HEK293 (cell line): ENCODE data around the gene SLC35F6.
A peak's percentile ranks its signal among the peaks of the same experiment; 100 is the strongest.

Experiments
- CTCF ChIA-PET: fragments of 350-600 bp; formaldehyde crosslinking; extraction: SDS; loops from one replicate; lab custom pipeline; 2021; ENCODE audit warnings: antibody characterized with exemption; lab: Yijun Ruan, JAX
- POLR2A ChIA-PET: fragments of 300-600 bp; formaldehyde crosslinking; extraction: SDS; loops from one replicate; lab custom pipeline; 2020; ENCODE audit warnings: antibody characterized with exemption, inconsistent platforms; lab: Yijun Ruan, JAX
- H3K27ac ChIP-seq: fragments of 200-500 bp; sonication (Bioruptor generic); 2 replicates; pipeline ENCODE4 v1.5.1; 2014; ENCODE audit warnings: low read depth, low read length, control low read depth, inconsistent platforms; ENCODE audit errors: extremely low read depth
- H3K36me3 ChIP-seq, 2 experiments: fragments of 200-500 bp in 1 of 2; sonication (Bioruptor generic) in 1 of 2; 1 replicate in 1 of 2; 2 replicates in 1 of 2; pipeline ENCODE4 v1.5.1; 2014 to 2017; ENCODE audit warnings: inconsistent platforms in 2 of 2, low read length in 2 of 2; ENCODE audit not compliant: control insufficient read depth in 2 of 2, insufficient read depth in 1 of 2
- H3K4me1 ChIP-seq: fragments of 200-500 bp; sonication (Bioruptor generic); 2 replicates; pipeline ENCODE4 v1.5.1; 2014; ENCODE audit warnings: mild to moderate bottlenecking, low read length, inconsistent platforms; ENCODE audit not compliant: control insufficient read depth, insufficient read depth
- H3K4me3 ChIP-seq: 2 replicates; pipeline ENCODE4 v1.5.1; 2011; ENCODE audit warnings: low read depth, mild to moderate bottlenecking, control low read depth, low read length, moderate library complexity
- H3K9me3 ChIP-seq: fragments of 200-500 bp; sonication (Bioruptor generic); 2 replicates; pipeline ENCODE4 v1.5.1; 2014; ENCODE audit warnings: low read depth, low read length, inconsistent platforms; ENCODE audit not compliant: control insufficient read depth, insufficient read depth
- CTCF ChIP-seq: fragments of 450-650 bp; formaldehyde crosslinking; IDR thresholded peaks from 2 replicates; pipeline ENCODE4 v1.5.1; 2016; ENCODE audit warnings: missing biosample characterization, missing genetic modification characterization
- GLI4 ChIP-seq: fragments of 450-650 bp; formaldehyde crosslinking; IDR thresholded peaks from 2 replicates; pipeline ENCODE4 v1.5.1; 2016; ENCODE audit warnings: missing biosample characterization, missing genetic modification characterization
- GLIS1 ChIP-seq: fragments of 450-650 bp; formaldehyde crosslinking; IDR thresholded peaks from 2 replicates; pipeline ENCODE4 v1.5.1; 2016; ENCODE audit warnings: missing biosample characterization, missing genetic modification characterization
- HIC1 ChIP-seq: fragments of 450-650 bp; formaldehyde crosslinking; IDR thresholded peaks from 2 replicates; pipeline ENCODE4 v1.5.1; 2016; ENCODE audit warnings: missing biosample characterization, missing genetic modification characterization
- HOXD13 ChIP-seq: sonication (generic); formaldehyde crosslinking; IDR thresholded peaks from 2 replicates; pipeline ENCODE4 v1.8.0; 2022; ENCODE audit warnings: missing genetic modification reagents, borderline replicate concordance
- KLF8 ChIP-seq: fragments of 450-650 bp; formaldehyde crosslinking; IDR thresholded peaks from 2 replicates; pipeline ENCODE4 v1.5.1; 2016; ENCODE audit warnings: missing biosample characterization, missing genetic modification characterization
- PBX3 ChIP-seq: sonication (generic); formaldehyde crosslinking; IDR thresholded peaks from 2 replicates; pipeline ENCODE4 v1.8.1; 2022; ENCODE audit warnings: mild to moderate bottlenecking, moderate library complexity, missing genetic modification reagents
- SP3 ChIP-seq: fragments of 450-650 bp; formaldehyde crosslinking; IDR thresholded peaks from 2 replicates; pipeline ENCODE4 v1.5.1; 2016; ENCODE audit warnings: missing biosample characterization, missing genetic modification characterization
- TCF7L2 ChIP-seq: IDR thresholded peaks from 2 replicates; pipeline ENCODE4 v1.6.1; 2011; ENCODE audit warnings: low read depth, mild to moderate bottlenecking, inconsistent platforms, low read length, moderate library complexity, borderline replicate concordance
- ZBTB17 ChIP-seq: fragments of 450-650 bp; formaldehyde crosslinking; IDR thresholded peaks from 2 replicates; pipeline ENCODE4 v1.5.1; 2016; ENCODE audit warnings: missing biosample characterization, missing genetic modification characterization
- ZNF140 ChIP-seq: fragments of 450-650 bp; formaldehyde crosslinking; IDR thresholded peaks from 2 replicates; pipeline ENCODE4 v1.5.1; 2016; ENCODE audit warnings: missing biosample characterization, missing genetic modification characterization
- ZNF16 ChIP-seq: fragments of 450-650 bp; formaldehyde crosslinking; IDR thresholded peaks from 2 replicates; pipeline ENCODE4 v1.5.1; 2016; ENCODE audit warnings: low read depth, missing biosample characterization, missing genetic modification characterization
- ZNF211 ChIP-seq: fragments of 450-650 bp; formaldehyde crosslinking; IDR thresholded peaks from 2 replicates; pipeline ENCODE4 v1.5.1; 2016; ENCODE audit warnings: low read depth, missing biosample characterization, missing genetic modification characterization
- ZNF221 ChIP-seq: fragments of 450-650 bp; formaldehyde crosslinking; IDR thresholded peaks from 2 replicates; pipeline ENCODE4 v1.5.1; 2017; ENCODE audit warnings: missing biosample characterization, missing genetic modification characterization, borderline replicate concordance
- ZNF571 ChIP-seq: fragments of 450-650 bp; formaldehyde crosslinking; IDR thresholded peaks from 2 replicates; pipeline ENCODE4 v1.5.0; 2017; ENCODE audit warnings: missing biosample characterization, missing genetic modification characterization
- ZNF624 ChIP-seq: fragments of 450-650 bp; formaldehyde crosslinking; IDR thresholded peaks from 2 replicates; pipeline ENCODE4 v1.5.1; 2017; ENCODE audit warnings: missing biosample characterization, missing genetic modification characterization
- ZNF670 ChIP-seq: fragments of 450-650 bp; formaldehyde crosslinking; IDR thresholded peaks from 2 replicates; pipeline ENCODE4 v1.5.1; 2016; ENCODE audit warnings: missing biosample characterization, missing genetic modification characterization, low read depth
- ZNF747 ChIP-seq: fragments of 450-650 bp; formaldehyde crosslinking; IDR thresholded peaks from 2 replicates; pipeline ENCODE4 v1.5.1; 2016; ENCODE audit warnings: missing biosample characterization, missing genetic modification characterization
- ZNF76 ChIP-seq: fragments of 450-650 bp; formaldehyde crosslinking; IDR thresholded peaks from 2 replicates; pipeline ENCODE4; 2016; ENCODE audit warnings: low read depth, missing biosample characterization, missing genetic modification characterization, borderline replicate concordance
- ZSCAN16 ChIP-seq: fragments of 450-650 bp; formaldehyde crosslinking; IDR thresholded peaks from 2 replicates; pipeline ENCODE4 v1.5.1; 2016; ENCODE audit warnings: missing biosample characterization, missing genetic modification characterization
- TF ChIP-seq, protein P1 (sequence below): fragments of 450-650 bp; formaldehyde crosslinking; IDR thresholded peaks from 2 replicates; pipeline ENCODE4 v1.5.1; 2016; ENCODE audit warnings: missing biosample characterization, missing genetic modification characterization, borderline replicate concordance
- TF ChIP-seq, protein P2 (sequence below): fragments of 450-650 bp; formaldehyde crosslinking; IDR thresholded peaks from 2 replicates; pipeline ENCODE4 v1.5.1; 2017; ENCODE audit warnings: missing biosample characterization, mild to moderate bottlenecking, missing genetic modification characterization, moderate library complexity
- TF ChIP-seq, protein P3 (sequence below): fragments of 450-650 bp; formaldehyde crosslinking; IDR thresholded peaks from 2 replicates; pipeline ENCODE4 v1.5.1; 2016; ENCODE audit warnings: missing biosample characterization, missing genetic modification characterization
- TF ChIP-seq, protein P4 (sequence below): fragments of 450-650 bp; formaldehyde crosslinking; IDR thresholded peaks from 2 replicates; pipeline ENCODE4 v1.5.1; 2016; ENCODE audit warnings: missing biosample characterization, missing genetic modification characterization

Gene SLC35F6

DNA sequence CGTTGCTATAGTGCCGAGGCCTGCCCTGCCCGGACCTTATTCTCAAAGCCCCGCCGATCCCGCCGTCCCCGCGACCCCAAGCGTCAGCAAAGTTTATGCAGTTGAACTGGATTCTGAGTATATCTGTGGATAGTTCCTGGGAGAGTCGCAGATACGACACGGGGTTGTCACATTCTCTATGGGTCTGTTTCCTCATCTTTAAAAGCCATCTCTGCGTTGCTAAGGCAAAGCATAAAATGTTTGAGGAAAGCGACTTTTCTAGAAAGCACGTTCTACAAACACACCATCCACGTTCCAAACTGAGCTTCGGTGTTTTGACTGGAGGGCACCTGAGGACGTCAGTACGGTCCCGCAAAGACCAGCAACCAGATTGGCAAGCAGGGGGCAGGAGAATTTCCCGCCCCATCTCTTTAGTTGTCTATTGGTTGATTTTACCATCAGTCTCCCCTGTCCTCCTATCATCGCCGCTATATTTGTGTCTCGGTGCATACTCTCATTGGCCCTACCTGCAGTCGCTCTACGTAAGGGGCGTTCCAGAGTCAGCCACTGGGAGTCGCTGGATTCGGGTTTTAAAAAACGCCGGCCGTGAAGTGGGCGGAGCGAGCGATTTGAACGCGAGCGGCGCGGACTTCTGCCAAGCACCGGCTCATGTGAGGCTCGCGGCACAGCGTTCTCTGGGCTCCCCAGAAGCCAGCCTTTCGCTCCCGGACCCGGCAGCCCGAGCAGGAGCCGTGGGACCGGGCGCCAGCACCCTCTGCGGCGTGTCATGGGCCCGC is 21.5 kb downstream of the SLC35F6 start, which contains the start of gene CENPA:
Gene CENPA, plus strand, starts transcription at position 626 of the 776 bp plus-strand sequence. Its CDS starts 141 bp downstream, at position 767.
- H3K9me3 ChIP-seq = no peaks in the 10 kb centered on the region
- H3K36me3 ChIP-seq = peaks cover 6 to 24% of the 10 kb centered on the region in 2 experiments; a peak in 2 of 3 replicates
- ChIA-PET POLR2A (interaction anchor here (0.6 to 1.0 kb wide), 2 partner anchors 21 to 481 kb away, joined by 3 to 4 read pairs; no protein-coding TSS in a partner anchor), CTCF (no interaction called here)
- no peaks in the 10 kb centered on the region for H3K4me1 ChIP-seq
- H3K27ac ChIP-seq = peak within 1 kb of the TSS; percentile 42; the same call in 1 of the 2 replicates
- H3K4me3 ChIP-seq = peak within 1 kb of the TSS; percentile 61
- TF ChIP-seq ZNF624 (tag by site-specific recombination) (no peak), ZNF571 (tag by site-specific recombination) (no peak), ZBTB17 (peak; percentile 79), HIC1 (tag by site-specific recombination) (peak; percentile 79), ZNF221 (tag by site-specific recombination) (0 out of 2 replicates have a peak, but pooled peaks have one; percentile 31), CTCF (tag by site-specific recombination) (peak; percentile 66; the same call in 1 of the 2 replicates), GLIS1 (tag by site-specific recombination) (peak; percentile 39; the same call in 1 of the 2 replicates), ZNF76 (tag by site-specific recombination) (0 out of 2 replicates have a peak, but pooled peaks have one; percentile 6), ZNF16 (tag by site-specific recombination) (no peak), ZSCAN16 (tag by site-specific recombination) (0 out of 2 replicates have a peak, but pooled peaks have one; percentile 19), KLF8 (peak; percentile 26; the same call in 1 of the 2 replicates), PBX3 (peak; percentile 97), ZNF747 (no peak), HOXD13 (CRISPR knock-in tag) (no peak), SP3 (tag by site-specific recombination) (peak; percentile 98), ZNF140 (no peak), GLI4 (tag by site-specific recombination) (no peak), ZNF670 (tag by site-specific recombination) (no peak), TCF7L2 (peak; percentile 27; the same call in 1 of the 2 replicates), ZNF211 (tag by site-specific recombination) (no peak)
- TF ChIP-seq, protein P1, sequence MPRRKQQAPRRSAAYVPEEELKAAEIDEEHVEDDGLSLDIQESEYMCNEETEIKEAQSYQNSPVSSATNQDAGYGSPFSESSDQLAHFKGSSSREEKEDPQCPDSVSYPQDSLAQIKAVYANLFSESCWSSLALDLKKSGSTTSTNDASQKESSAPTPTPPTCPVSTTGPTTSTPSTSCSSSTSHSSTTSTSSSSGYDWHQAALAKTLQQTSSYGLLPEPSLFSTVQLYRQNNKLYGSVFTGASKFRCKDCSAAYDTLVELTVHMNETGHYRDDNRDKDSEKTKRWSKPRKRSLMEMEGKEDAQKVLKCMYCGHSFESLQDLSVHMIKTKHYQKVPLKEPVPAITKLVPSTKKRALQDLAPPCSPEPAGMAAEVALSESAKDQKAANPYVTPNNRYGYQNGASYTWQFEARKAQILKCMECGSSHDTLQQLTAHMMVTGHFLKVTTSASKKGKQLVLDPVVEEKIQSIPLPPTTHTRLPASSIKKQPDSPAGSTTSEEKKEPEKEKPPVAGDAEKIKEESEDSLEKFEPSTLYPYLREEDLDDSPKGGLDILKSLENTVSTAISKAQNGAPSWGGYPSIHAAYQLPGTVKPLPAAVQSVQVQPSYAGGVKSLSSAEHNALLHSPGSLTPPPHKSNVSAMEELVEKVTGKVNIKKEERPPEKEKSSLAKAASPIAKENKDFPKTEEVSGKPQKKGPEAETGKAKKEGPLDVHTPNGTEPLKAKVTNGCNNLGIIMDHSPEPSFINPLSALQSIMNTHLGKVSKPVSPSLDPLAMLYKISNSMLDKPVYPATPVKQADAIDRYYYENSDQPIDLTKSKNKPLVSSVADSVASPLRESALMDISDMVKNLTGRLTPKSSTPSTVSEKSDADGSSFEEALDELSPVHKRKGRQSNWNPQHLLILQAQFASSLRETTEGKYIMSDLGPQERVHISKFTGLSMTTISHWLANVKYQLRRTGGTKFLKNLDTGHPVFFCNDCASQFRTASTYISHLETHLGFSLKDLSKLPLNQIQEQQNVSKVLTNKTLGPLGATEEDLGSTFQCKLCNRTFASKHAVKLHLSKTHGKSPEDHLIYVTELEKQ (tag by site-specific recombination) = no peak
- TF ChIP-seq, protein P2, sequence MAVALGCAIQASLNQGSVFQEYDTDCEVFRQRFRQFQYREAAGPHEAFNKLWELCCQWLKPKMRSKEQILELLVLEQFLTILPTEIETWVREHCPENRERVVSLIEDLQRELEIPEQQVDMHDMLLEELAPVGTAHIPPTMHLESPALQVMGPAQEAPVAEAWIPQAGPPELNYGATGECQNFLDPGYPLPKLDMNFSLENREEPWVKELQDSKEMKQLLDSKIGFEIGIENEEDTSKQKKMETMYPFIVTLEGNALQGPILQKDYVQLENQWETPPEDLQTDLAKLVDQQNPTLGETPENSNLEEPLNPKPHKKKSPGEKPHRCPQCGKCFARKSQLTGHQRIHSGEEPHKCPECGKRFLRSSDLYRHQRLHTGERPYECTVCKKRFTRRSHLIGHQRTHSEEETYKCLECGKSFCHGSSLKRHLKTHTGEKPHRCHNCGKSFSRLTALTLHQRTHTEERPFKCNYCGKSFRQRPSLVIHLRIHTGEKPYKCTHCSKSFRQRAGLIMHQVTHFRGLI (tag by site-specific recombination) = peak; percentile 62; the same call in 1 of the 2 replicates
- TF ChIP-seq, protein P3, sequence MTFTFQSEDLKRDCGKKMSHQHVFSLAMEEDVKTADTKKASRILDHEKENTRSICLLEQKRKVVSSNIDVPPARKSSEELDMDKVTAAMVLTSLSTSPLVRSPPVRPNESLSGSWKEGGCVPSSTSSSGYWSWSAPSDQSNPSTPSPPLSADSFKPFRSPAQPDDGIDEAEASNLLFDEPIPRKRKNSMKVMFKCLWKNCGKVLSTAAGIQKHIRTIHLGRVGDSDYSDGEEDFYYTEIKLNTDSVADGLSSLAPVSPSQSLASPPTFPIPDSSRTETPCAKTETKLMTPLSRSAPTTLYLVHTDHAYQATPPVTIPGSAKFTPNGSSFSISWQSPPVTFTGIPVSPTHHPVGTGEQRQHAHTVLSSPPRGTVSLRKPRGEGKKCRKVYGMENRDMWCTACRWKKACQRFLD (tag by site-specific recombination) = peak; percentile 76
- TF ChIP-seq, protein P4, sequence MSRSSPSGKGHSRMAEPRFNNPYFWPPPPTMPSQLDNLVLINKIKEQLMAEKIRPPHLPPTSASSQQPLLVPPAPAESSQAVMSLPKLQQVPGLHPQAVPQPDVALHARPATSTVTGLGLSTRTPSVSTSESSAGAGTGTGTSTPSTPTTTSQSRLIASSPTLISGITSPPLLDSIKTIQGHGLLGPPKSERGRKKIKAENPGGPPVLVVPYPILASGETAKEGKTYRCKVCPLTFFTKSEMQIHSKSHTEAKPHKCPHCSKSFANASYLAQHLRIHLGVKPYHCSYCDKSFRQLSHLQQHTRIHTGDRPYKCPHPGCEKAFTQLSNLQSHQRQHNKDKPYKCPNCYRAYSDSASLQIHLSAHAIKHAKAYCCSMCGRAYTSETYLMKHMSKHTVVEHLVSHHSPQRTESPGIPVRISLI (tag by site-specific recombination) = 0 out of 2 replicates have a peak, but pooled peaks have one; percentile 41
